ENCODE measurements around the gene PRKAR1B. TPM values are rescaled to one million over a fixed set of nuclear protein-coding genes. Genes with fewer than 3 reads are reported as not detected.
A peak's percentile ranks its signal among the peaks of the same experiment; 100 is the strongest.

PRKAR1B gene
- total RNA-seq, 1 experiment from 2014 or later, result 51.7 TPM

GRCh38 chr7:725223-726005 is 1.7 kb downstream of the PRKAR1B start:
- H2AFZ ChIP-seq, result no peak overlapping the region
- BruUV-seq (replicated peaks), result TSS peak; percentile 62
- POLR2A ChIA-PET (ENCODE audit: unreplicated experiment), result no interaction called here
- peak overlapping the region; percentile 68 for H3K27ac ChIP-seq
- no peaks in the 10 kb centered on the region for H3K27me3 ChIP-seq (ENCODE audit: insufficient read depth, low read depth)
- no peaks in the 10 kb centered on the region for H3K9me2 ChIP-seq (ENCODE audit: insufficient read depth)
- peak; percentile 50 to 81 for DNase-seq
- H3K4me3 ChIP-seq, result peak overlapping the region; percentile 74
- peaks cover 14% of the 10 kb centered on the region for H3F3A ChIP-seq (ENCODE audit: insufficient read depth, low read depth)
- peaks cover 38% of the 10 kb centered on the region for H3K36me3 ChIP-seq (ENCODE audit: low read depth)
- TF ChIP-seq CTCF (conservative IDR thresholded peaks at IDR 0.05), result no peak
- TF ChIP-seq EZH2 (IDR thresholded peaks at IDR 0.05; ENCODE audit: low read depth), result no peak
- H4K20me1 ChIP-seq (ENCODE audit: insufficient read depth), result peaks cover 10% of the 10 kb centered on the region
- CTCF ChIA-PET, result no interaction called here
- peaks cover 26% of the 10 kb centered on the region for H3K9me3 ChIP-seq (ENCODE audit: insufficient read depth, low read depth)
- peak overlapping the region; percentile 96 for H3K4me2 ChIP-seq
- peaks cover 52% of the 10 kb centered on the region for H3K79me2 ChIP-seq (ENCODE audit: low read depth)
- intact Hi-C loops (cut with micrococcal nuclease; ENCODE audit: unreplicated experiment), result no loop called here
- peaks cover 25% of the 10 kb centered on the region for H3K4me1 ChIP-seq (replicated peaks; ENCODE audit: insufficient read depth)

GRCh38 chr7:724298-724697 is 2.8 kb downstream of the PRKAR1B start:
- H3K4me3 ChIP-seq, result no peak overlapping the region
- H2AFZ ChIP-seq, result no peak overlapping the region
- peaks cover 25% of the 10 kb centered on the region for H3K4me1 ChIP-seq (replicated peaks; ENCODE audit: insufficient read depth)
- H3K9me3 ChIP-seq (ENCODE audit: insufficient read depth, low read depth), result peaks cover 26% of the 10 kb centered on the region
- intact Hi-C loops (cut with micrococcal nuclease; ENCODE audit: unreplicated experiment), result no loop called here
- H3K79me2 ChIP-seq (ENCODE audit: low read depth), result peaks cover 52% of the 10 kb centered on the region
- TF ChIP-seq CTCF (conservative IDR thresholded peaks at IDR 0.05), result no peak
- TF ChIP-seq EZH2 (IDR thresholded peaks at IDR 0.05; ENCODE audit: low read depth), result no peak
- H3K9me2 ChIP-seq (ENCODE audit: insufficient read depth), result no peaks in the 10 kb centered on the region
- peaks cover 13% of the 10 kb centered on the region for H4K20me1 ChIP-seq (ENCODE audit: insufficient read depth)
- H3F3A ChIP-seq (ENCODE audit: insufficient read depth, low read depth), result peaks cover 14% of the 10 kb centered on the region
- no peak overlapping the region for H3K27ac ChIP-seq
- ChIA-PET POLR2A (ENCODE audit: unreplicated experiment) (no interaction called here), CTCF (no interaction called here)
- H3K4me2 ChIP-seq, result no peak overlapping the region
- H3K27me3 ChIP-seq (ENCODE audit: insufficient read depth, low read depth), result no peaks in the 10 kb centered on the region
- H3K36me3 ChIP-seq (ENCODE audit: low read depth), result peaks cover 38% of the 10 kb centered on the region
- no peak for DNase-seq
- BruUV-seq (replicated peaks), result no TSS peak

- Histone ChIP-seq H3K27ac (no peak overlapping the region), H3K36me3 (ENCODE audit: low read depth) (peaks cover 38% of the 10 kb centered on the region), H3K79me2 (ENCODE audit: low read depth) (peaks cover 51% of the 10 kb centered on the region), H3K4me2 (no peak overlapping the region), H2AFZ (no peak overlapping the region), H3K4me1 (replicated peaks; ENCODE audit: insufficient read depth) (peaks cover 25% of the 10 kb centered on the region), H3K27me3 (ENCODE audit: insufficient read depth, low read depth) (no peaks in the 10 kb centered on the region), H3K9me2 (ENCODE audit: insufficient read depth) (no peaks in the 10 kb centered on the region), H3K9me3 (ENCODE audit: insufficient read depth, low read depth) (peaks cover 26% of the 10 kb centered on the region), H3K4me3 (no peak overlapping the region), H4K20me1 (ENCODE audit: insufficient read depth) (peaks cover 9% of the 10 kb centered on the region), H3F3A (ENCODE audit: insufficient read depth, low read depth) (peaks cover 14% of the 10 kb centered on the region)
- no peak for DNase-seq
- BruUV-seq (replicated peaks), result no TSS peak
- intact Hi-C loops (cut with micrococcal nuclease; ENCODE audit: unreplicated experiment), result no loop called here
- CTCF ChIA-PET, result no interaction called here
- TF ChIP-seq EZH2 (IDR thresholded peaks at IDR 0.05; ENCODE audit: low read depth) (no peak), CTCF (conservative IDR thresholded peaks at IDR 0.05) (no peak)
- POLR2A ChIA-PET (ENCODE audit: unreplicated experiment), result no interaction called here
Observed at GRCh38 chr7:723541-723940, 3.5 kb downstream of the PRKAR1B start.

Measured in PC-9 (cell line).